Muscle of arm (tissue), 12 donors: ENCODE results near the gene FAM110A. TPM values are rescaled to one million over a fixed set of nuclear protein-coding genes. Genes with fewer than 3 reads are reported as not detected.
"Not testable (repeated sequence)": the region's sequence is repeated elsewhere in the genome, so short reads cannot be mapped to it uniquely, and the experiment has no call there.

Experiments used
- DNase-seq: peaks from one replicate; pipeline ENCODE4 v3.0.0-alpha.2; 2013
- polyA plus RNA-seq, 12 donors: library from polyadenylated mRNA; unstranded; fragments of 120-200 nt; gene quantifications; one replicate each; pipeline ENCODE4 v1.2.1, GENCODE V29; 2013; ENCODE audit not compliant: insufficient read length in 12 of 12

Gene FAM110A
- polyA plus RNA-seq, 12 donors: 5.7 to 39.4 (median 11.3) TPM; not detected in 1

- no peak for DNase-seq
Measured at GRCh38 chr20:821731-822065, 11.8 kb upstream of the FAM110A start.

DNA sequence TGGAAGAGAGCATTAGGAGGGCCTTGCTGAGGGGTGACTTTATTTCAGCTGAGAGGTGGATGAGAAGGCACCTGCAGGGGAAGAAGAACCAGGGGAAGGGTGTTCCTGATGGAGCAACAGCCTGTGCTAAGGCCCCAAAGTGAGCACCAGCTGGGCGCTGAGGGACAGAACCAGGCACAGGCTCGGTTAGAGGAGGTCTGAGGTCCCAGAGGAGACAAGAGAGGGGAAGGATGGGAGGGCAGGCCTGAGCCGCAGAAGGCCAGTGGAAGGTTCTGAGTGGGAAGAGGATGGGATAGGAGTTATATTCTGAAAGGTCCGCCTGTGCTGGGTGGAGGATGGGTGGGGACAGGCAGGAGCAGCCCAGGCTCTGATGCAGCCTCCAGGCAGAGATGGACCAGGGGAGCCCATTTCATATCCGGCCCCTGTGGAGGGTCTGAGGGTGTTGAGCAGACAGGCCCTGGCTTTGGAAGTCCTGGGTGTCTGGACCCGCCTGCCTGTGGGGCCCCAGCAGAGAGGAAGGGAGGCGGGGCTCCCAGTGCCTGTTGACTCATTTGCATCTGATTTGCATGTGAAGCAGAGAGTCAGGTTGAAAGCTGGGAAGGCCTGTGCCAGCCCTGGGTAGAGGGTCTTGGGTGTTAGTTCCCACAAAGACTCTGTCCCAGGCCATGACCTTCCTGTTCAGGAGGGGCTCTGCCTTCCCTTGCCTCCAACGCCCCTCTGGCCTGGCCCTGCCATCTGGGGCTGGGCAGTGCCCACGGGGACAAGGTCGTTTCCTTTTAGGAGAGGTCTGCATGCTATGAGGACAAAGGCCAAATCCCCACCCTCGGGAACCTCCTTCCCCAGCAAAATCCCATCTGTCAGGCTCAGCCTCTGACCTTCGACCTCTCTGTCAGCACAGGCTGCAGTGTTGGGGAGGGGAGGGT, 10.6 kb upstream of the FAM110A start:
- DNase-seq: no peak

DNA sequence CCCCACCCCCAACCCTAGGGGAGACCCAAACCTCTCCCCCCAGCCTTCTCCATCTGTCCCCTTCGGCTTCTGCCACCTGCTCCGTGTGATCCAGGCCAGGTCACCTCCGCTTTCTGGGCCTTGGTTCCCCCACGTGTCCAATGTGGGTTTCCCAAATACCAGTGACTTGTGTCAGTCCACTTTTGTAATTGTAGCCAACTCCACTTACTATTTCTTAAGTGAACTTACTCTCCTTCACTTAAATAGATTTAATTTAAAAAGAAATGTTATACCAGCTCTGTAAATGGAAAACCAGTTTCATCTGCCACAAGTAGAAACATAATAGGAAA, 10.0 kb upstream of the FAM110A start:
- no peak for DNase-seq

- DNase-seq: no peak
Measured at GRCh38 chr20:824490-824889, 9.0 kb upstream of the FAM110A start.

- DNase-seq: no peak
Measured at GRCh38 chr20:824916-825315, 8.6 kb upstream of the FAM110A start.

GRCh38 chr20:825710-826421, 7.6 kb upstream of the FAM110A start:
- no peak for DNase-seq

DNA sequence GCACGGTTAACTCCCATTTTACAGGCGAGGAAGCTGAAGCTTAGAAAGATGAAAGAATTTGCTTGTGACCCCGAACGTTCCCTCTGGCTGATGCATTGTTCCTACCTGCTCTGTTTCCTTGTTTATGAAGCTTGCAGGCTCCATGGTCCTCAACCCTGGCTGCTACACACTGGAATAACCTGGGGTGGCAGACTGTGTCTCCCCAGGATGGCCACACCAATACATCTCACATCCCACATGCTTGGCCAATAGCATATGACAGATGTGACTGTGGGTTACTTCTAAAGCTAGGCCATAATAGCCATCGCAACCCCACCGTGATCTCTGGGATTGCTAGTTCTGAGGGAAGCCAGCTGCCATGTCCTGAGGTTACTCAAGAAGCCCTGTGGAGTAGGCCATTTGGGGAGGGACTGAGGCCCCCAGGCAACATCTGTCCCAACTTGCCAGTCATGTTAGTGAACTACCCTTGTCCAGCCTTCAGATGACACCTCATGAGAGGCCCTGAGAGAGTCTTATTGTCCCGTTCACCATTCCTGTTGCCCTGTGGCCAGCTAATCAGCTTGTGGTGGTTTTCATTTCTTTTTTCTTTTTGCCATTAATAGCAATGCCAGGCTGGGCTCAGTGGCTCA, 6.7 kb upstream of the FAM110A start:
- DNase-seq: no peak

DNA sequence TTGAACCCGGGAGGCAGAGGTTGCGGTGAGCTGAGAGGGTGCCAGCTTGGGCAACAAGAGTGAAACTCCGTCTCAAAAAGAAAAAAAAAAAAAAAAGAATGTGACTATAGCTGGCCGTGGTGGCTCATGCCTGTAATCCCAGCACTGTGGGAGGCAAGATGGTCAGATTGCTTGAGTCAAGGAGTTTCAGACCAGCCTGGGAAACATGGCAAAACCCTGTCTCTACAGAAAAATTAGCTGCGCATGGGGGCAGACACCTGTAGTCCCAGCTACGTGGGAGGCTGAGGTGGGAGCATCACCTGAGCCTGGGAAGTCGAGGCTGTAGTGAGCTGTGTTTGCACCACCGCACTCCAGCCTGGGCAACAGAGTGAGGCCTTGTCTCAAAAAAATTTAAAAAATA, 5.5 kb upstream of the FAM110A start:
- not testable (repeated sequence) for DNase-seq

DNA sequence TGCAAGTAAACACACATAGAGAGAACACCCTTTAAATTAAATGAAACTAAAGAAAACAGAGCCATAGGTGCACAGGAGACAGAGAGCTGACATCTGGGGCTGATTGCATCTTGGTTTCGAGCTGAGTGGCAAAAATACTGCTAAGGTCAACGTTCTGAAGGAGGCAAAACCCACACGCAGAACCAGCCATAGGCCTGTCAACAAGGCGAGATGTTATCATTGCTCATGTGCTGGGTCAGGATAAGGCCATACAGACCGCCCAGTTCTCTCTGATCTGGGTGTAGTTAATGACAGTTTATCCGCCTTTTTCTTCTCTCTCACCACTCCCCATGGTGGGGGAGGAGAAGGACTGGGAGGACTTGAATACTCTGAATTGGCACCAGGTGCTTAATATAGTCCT, 4.5 kb upstream of the FAM110A start:
- no peak for DNase-seq

DNA sequence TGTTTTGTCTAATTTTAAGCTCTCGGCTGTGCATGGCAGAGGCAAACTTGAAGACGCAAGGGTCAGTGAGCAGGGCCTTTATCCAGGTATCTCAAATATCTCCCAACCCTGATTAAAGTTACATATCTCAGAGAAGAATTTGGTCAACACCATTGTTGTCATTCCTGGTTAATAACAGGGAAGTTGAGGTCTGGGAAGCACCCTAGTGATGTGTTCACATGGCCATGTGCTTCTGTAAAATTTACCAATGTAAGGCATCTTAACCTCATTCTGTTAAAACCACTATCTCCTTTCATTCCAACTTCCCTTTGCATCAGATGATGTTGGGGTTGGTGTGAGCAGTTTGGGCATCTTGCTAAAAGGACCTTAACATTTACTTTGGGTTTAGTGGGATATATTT, 4.0 kb upstream of the FAM110A start:
- DNase-seq: no peak

GRCh38 chr20:830011-830521, 3.4 kb upstream of the FAM110A start:
- no peak for DNase-seq

GRCh38 chr20:831251-831650, 2.3 kb upstream of the FAM110A start:
- no peak for DNase-seq

- DNase-seq: no peak
Measured at GRCh38 chr20:831956-832355, 1.6 kb upstream of the FAM110A start.

GRCh38 chr20:833121-833449, 430 bp upstream of the FAM110A start:
- DNase-seq: no peak

DNA sequence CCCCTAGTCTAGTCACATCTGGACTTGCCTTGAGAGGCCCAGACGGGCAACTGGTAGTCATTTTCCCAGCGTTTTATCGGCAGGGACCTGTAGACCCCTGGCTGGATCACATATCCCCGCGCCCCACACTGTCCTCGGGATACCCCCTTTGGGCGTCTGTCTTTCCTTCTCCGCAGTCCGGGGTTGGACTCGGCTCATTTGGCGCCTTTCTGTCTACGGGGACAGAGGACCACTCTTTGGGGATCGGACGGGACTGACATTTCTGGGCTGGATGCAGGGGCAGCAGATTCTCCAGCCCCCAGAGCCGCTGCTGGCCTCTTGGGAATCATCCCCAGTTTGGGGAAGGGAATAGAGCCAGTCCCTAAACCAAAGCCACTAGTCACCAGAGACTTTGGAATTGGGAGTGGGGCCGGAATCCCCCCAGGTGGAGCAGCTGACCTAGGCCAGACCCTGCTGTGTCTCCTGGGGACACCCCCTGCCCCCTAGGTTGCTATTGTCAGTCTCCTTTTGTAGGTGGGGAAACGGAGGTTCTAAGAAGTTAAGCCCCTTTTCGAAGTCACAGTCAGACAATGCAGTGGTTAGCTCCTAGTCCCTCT, 734 bp downstream of the FAM110A start:
- no peak for DNase-seq

DNA sequence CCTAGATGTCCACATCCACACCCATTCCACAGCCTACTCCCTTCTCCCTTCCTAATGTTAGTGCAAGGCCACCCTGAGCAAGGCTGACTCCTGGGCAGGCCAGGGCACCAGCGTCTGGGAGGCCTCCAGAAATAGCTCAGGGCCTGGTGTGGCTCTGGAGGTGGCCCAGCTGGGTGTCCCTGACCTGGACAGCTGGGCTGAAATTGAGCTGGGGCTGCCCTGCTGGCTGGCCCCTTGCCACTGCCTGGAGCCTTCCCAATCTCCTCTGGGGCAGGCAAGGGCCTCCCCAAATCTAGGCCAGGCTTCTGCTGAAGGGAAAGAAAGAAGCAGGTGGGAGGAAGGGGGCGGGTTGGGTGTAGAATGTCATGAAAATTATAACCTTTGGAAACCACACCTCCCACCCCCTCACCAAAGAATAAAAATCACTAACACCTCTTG, 2.1 kb downstream of the FAM110A start:
- peak; percentile 31 for DNase-seq

DNA sequence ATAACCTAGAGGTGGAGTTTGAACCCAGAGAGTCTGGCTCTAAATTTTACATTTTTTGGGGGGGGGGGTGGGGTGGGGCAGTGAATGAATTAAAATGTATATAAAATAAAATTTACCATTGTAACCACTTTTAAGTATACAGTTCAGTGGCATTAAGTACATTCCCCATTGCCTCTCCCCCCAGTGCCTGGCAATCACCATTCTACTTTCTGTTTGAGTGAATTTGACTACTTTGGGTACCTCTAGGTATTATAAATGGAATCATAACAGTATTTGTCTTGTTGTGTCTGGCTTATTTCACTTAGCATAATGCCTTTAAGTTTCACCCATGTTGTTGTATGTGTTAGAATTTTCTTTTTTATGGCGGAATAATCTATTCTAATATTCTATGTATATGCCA, 2.7 kb downstream of the FAM110A start:
- no peak for DNase-seq

- DNase-seq: no peak
Measured at GRCh38 chr20:839015-839414, 5.5 kb downstream of the FAM110A start.

GRCh38 chr20:839626-840025, 6.1 kb downstream of the FAM110A start:
- no peak for DNase-seq

DNA sequence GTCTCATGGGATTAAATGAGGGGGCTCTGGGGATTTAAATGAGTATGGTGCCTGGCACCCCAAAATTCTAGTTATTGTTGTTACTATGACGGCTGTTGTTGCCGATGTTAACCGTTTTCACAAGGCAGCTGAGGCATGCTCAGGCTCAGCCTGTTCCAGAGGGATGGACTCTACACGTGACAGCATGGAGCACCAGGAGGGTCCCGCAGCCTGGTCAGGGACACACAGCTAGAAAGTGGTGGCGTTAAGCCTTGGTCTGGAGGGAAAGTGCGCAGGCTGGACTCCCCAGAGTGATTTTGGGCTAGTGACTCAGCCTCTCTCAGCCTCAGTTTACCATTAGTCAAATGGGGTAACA, 7.0 kb downstream of the FAM110A start:
- DNase-seq: no peak

GRCh38 chr20:840858-841567, 7.5 kb downstream of the FAM110A start:
- DNase-seq: no peak
